Stimulated activated naive CD8-positive, alpha-beta T cell treated with anti-CD3 and anti-CD28 coated beads, Interleukin-15, Interleukin-2, amounts not matched to agents 100 ng/mL and 50 ng/mL, for 24 hours (primary cell): Measurements from ENCODE around the gene MED13L.
"Not testable (repeated sequence)": the region's sequence is repeated elsewhere in the genome, so short reads cannot be mapped to it uniquely, and the experiment has no call there.

Experiments
- H3K27ac Mint-ChIP-seq: one replicate; pipeline ENCODE4 v1.8.0; 2021; ENCODE audit warnings: mild to moderate bottlenecking, mixed read lengths
- H3K27me3 Mint-ChIP-seq: one replicate; pipeline ENCODE4 v1.8.0; 2021; ENCODE audit warnings: mixed read lengths
- H3K36me3 Mint-ChIP-seq: one replicate; pipeline ENCODE4 v1.8.0; 2021; ENCODE audit warnings: low read depth, mixed read lengths
- H3K4me1 Mint-ChIP-seq: one replicate; pipeline ENCODE4 v1.8.0; 2021; ENCODE audit warnings: low read depth, mixed read lengths
- H3K4me3 Mint-ChIP-seq: one replicate; pipeline ENCODE4 v1.8.0; 2021; ENCODE audit warnings: mild to moderate bottlenecking, mixed read lengths
- H3K9me3 Mint-ChIP-seq: one replicate; pipeline ENCODE4 v1.8.0; 2021; ENCODE audit warnings: mixed read lengths

Gene MED13L

GRCh38 chr12:116295327-116296263 is 18.1 kb upstream of the MED13L start:
- peak overlapping the region; percentile 23 for H3K27ac Mint-ChIP-seq
- H3K4me3 Mint-ChIP-seq: no peak overlapping the region
- peaks cover 4% of the 10 kb centered on the region for H3K27me3 Mint-ChIP-seq
- H3K36me3 Mint-ChIP-seq: no peaks in the 10 kb centered on the region
- H3K9me3 Mint-ChIP-seq: peaks cover 4% of the 10 kb centered on the region
- H3K4me1 Mint-ChIP-seq: no peaks in the 10 kb centered on the region

DNA sequence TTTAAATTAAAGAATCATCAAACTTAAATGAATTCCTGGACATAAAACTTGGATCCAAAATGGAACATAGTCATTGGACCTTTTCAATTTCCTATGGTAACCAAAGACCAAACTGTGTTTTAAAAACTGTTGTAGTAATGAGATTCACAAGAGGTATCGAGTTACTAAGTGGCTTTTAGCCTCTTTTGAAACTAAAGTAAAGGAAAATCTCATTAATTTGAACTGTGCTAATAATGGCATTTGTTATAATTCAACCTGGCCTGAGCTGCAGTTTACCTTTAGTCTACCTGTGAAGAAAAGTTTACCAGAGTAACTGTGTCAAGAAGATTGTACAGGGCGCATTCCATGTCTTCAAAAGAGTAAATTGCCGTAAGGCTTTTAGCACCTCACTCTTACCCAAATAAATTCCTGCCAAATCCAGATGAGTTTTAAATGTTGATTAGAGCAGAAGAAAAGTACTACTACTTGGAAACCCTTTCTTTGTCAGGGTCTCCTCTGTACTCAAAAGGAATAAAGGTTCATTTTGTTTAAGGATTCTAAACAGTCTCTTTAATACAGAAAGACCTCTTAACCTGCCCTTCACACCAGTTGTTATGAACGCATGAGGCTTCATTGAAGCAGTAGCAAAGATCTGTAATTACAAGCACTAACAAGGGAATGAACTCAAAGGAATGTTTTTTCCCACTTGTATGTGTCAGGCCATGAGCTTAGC is 17.1 kb upstream of the MED13L start:
- H3K4me1 Mint-ChIP-seq: no peaks in the 10 kb centered on the region
- no peaks in the 10 kb centered on the region for H3K36me3 Mint-ChIP-seq
- H3K27me3 Mint-ChIP-seq: peaks cover 4% of the 10 kb centered on the region
- no peak overlapping the region for H3K27ac Mint-ChIP-seq
- H3K4me3 Mint-ChIP-seq: no peak overlapping the region
- H3K9me3 Mint-ChIP-seq: peaks cover 4% of the 10 kb centered on the region

DNA sequence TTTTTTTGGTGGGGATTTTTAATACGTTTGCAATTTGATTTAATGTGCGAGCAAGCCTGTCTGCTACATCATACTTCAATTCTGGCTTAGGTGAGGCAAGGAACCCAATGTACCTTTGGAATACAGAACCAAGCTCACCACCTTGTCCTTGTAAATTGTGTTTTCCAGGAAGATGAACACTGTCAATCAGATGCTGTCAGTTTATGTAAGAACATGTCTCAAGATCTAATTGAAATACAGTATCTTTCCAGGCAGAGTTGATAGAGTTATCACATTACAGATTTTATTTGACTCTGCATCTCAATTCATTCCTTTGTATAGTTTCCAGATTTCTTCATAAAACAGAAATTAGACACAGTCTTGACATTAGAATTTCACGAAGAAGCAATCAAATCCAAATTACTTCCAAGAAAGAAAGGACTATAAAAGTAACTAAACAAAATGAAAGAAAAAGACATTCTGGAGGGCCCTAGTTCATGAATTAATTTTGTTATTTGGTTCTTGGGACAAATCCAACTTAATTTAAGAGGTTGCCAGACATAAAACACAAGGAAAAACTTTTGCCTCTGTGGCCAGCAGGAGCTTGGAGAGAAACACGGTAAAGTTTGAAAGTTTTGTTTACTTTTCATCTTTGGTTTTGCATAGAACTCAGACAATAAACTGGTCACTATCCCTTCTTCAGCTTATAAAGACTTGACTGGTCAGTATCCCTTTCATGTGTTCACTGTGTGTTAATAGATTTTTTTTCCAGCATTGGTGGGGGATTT is 16.4 kb upstream of the MED13L start:
- Mint-ChIP-seq H3K4me1 (no peaks in the 10 kb centered on the region), H3K4me3 (no peak overlapping the region), H3K36me3 (no peaks in the 10 kb centered on the region), H3K27me3 (peaks cover 4% of the 10 kb centered on the region), H3K27ac (no peak overlapping the region), H3K9me3 (peaks cover 4% of the 10 kb centered on the region)

- Mint-ChIP-seq H3K4me1 (no peaks in the 10 kb centered on the region), H3K36me3 (no peaks in the 10 kb centered on the region), H3K4me3 (no peak overlapping the region), H3K27me3 (peaks cover 4% of the 10 kb centered on the region), H3K27ac (no peak overlapping the region), H3K9me3 (peaks cover 4% of the 10 kb centered on the region)
These were observed 13.7 kb upstream of the MED13L start for GRCh38 chr12:116291218-116291617.

- no peak overlapping the region for H3K27ac Mint-ChIP-seq
- no peak overlapping the region for H3K4me3 Mint-ChIP-seq
- no peaks in the 10 kb centered on the region for H3K4me1 Mint-ChIP-seq
- no peaks in the 10 kb centered on the region for H3K27me3 Mint-ChIP-seq
- H3K36me3 Mint-ChIP-seq: no peaks in the 10 kb centered on the region
- no peaks in the 10 kb centered on the region for H3K9me3 Mint-ChIP-seq
These were observed 11.2 kb upstream of the MED13L start for GRCh38 chr12:116288735-116289134.

DNA sequence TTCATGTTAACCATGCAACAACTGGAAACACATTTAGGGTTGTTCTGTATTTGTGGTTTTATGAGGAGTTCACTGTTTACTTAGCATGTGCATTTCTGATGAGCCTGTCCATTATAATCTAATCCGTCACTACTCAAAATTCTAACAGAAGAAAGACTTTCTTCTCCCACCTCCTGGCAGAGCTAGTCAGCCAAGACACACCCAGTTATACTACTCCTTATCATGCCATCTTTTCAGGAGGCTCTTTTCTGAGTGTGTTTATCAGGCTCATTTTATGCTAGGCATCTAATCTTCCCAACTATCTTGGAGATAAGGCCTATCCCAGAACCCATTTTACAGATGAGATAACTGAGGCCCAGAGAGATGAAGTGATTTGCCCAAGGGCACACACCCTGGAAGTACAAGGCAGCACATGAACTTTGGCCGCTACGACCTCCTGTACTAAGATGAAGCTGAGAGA is 10.4 kb upstream of the MED13L start:
- H3K27ac Mint-ChIP-seq: no peak overlapping the region

DNA sequence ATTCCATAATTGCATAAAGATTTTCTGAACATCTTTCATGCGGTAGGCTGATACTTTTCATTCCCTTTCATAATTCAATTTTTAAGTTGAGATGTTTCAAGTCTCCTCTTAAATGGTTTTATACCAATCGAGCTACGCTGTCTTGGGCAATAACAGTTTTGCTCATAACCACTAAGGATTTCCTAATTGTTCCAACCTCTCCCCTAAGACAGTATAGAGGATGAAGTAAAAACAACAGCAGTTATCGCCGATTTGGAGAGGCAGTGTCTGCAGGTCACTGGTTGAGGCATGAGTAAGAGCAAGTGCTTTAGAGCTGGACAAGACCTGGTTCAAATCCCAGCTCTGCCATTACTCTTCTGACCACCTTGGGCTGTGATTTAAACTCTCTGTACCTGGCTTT is 6.9 kb upstream of the MED13L start:
- Mint-ChIP-seq H3K9me3 (no peaks in the 10 kb centered on the region), H3K4me1 (peaks cover 14% of the 10 kb centered on the region), H3K36me3 (no peaks in the 10 kb centered on the region), H3K27ac (no peak overlapping the region), H3K27me3 (no peaks in the 10 kb centered on the region), H3K4me3 (no peak overlapping the region)

More for the DNA sequence above, 10.4 kb upstream of the MED13L start:
- no peaks in the 10 kb centered on the region for H3K36me3 Mint-ChIP-seq
- no peak overlapping the region for H3K4me3 Mint-ChIP-seq
- no peaks in the 10 kb centered on the region for H3K27me3 Mint-ChIP-seq
- H3K4me1 Mint-ChIP-seq: peaks cover 5% of the 10 kb centered on the region
- no peaks in the 10 kb centered on the region for H3K9me3 Mint-ChIP-seq

GRCh38 chr12:116283881-116284280 is 6.4 kb upstream of the MED13L start:
- H3K9me3 Mint-ChIP-seq, H3K36me3 Mint-ChIP-seq, H3K27ac Mint-ChIP-seq, H3K4me3 Mint-ChIP-seq, H3K27me3 Mint-ChIP-seq: not testable (repeated sequence)
- peaks cover 14% of the 10 kb centered on the region for H3K4me1 Mint-ChIP-seq

- Mint-ChIP-seq H3K27ac (no peak overlapping the region), H3K36me3 (no peaks in the 10 kb centered on the region), H3K27me3 (no peaks in the 10 kb centered on the region), H3K4me1 (peaks cover 23% of the 10 kb centered on the region), H3K4me3 (peak overlapping the region; percentile 39), H3K9me3 (no peaks in the 10 kb centered on the region)
These were observed 5.1 kb upstream of the MED13L start for GRCh38 chr12:116282371-116283286.

GRCh38 chr12:116280595-116281290 is 3.2 kb upstream of the MED13L start:
- H3K4me3 Mint-ChIP-seq: no peak overlapping the region
- no peaks in the 10 kb centered on the region for H3K36me3 Mint-ChIP-seq
- H3K4me1 Mint-ChIP-seq: peaks cover 26% of the 10 kb centered on the region
- H3K27me3 Mint-ChIP-seq: no peaks in the 10 kb centered on the region
- H3K9me3 Mint-ChIP-seq: no peaks in the 10 kb centered on the region
- no peak overlapping the region for H3K27ac Mint-ChIP-seq

DNA sequence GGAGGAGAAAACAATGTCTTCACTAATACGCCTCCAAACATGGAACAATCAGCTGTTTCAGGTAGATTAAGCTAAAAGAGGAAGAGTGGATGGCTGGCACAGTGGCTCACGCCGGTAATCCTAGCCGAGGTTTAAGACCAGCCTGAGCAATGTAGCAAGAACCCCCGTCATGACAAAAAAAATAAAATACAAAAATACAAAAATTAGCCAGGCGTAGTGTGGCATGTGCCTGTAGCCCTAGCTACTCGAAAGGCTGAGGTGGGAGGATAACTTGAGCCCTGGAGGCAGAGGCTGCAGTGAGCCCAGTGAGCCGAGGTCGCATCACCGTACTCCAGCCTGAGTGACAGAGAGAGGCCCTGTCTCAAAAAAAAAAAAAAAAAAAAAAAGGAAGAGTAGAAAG is 1.2 kb upstream of the MED13L start:
- Mint-ChIP-seq H3K9me3 (no peaks in the 10 kb centered on the region), H3K4me1 (peaks cover 47% of the 10 kb centered on the region), H3K27ac (peak overlapping the region; percentile 85), H3K27me3 (no peaks in the 10 kb centered on the region), H3K36me3 (no peaks in the 10 kb centered on the region), H3K4me3 (peak overlapping the region; percentile 84)

DNA sequence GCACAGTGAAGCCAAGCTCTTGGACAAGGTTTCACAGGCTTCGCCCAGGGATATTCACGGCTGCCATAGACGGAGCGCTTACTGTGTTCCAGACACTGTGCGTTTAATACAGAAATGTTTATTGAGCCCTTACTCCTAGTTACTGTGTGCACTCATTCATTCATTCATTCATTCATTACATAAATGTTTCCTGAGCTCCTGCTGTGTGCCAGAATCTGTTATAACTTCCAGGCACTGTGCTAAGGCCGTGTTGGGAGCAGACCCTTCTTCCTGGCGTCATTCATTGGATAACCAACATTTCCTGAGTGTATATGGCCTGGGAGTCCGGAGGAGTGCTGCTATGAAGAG is 760 bp upstream of the MED13L start:
- Mint-ChIP-seq H3K27ac (peak overlapping the region; percentile 85), H3K27me3 (no peaks in the 10 kb centered on the region), H3K36me3 (no peaks in the 10 kb centered on the region), H3K4me1 (peaks cover 49% of the 10 kb centered on the region), H3K4me3 (peak overlapping the region; percentile 84), H3K9me3 (no peaks in the 10 kb centered on the region)

DNA sequence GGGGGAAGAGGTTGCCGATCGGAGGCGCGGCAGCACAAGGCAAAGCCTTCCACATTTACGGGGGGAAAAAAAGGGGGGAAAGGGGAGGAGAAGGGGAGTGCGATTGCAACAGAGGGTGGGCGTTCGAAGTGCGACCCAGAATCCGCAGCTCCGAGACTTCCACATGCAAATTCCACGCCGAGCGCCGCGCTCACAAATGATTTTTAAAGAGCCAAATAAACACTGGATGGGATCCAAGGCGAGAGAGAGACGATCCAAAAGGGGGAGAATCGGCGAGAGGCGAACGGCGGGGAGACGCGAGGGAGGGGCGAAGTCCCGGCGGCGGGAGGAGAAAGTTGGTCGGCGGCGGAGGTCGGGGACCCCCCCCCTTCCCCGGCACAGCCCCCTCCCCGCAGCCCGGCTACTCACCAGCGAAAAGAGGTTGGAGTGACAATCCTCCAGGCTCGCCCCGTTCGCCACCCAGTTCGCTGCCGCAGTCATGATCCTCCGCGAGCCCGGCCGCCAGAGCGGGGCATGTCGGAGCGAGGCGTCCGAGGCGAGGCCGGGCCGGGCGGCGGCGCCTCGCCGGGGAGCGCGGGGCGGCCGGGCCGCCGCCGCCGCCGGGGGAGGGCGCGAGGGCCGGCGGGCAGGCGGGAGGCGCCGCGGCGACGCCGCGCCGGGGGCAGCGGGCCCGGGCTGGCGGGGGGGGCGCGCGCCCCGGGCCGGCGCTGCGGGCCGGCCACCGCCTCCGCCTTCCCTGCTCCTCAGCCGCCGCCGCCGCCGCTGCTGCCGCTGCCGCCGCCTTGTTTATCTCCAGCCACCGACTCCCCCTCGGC is 634 bp downstream of the MED13L start:
- Mint-ChIP-seq H3K27ac (peak overlapping the region; percentile 97), H3K9me3 (no peaks in the 10 kb centered on the region), H3K27me3 (no peaks in the 10 kb centered on the region)

More for the DNA sequence above, 634 bp downstream of the MED13L start:
- Mint-ChIP-seq H3K4me1 (peaks cover 44% of the 10 kb centered on the region), H3K4me3 (peak overlapping the region; percentile 89), H3K36me3 (no peaks in the 10 kb centered on the region)
